CD4-positive, alpha-beta T cell (primary cell): ENCODE results near the gene LENG1. TPM values are rescaled to one million over a fixed set of nuclear protein-coding genes. Genes with fewer than 3 reads are reported as not detected.
"Not testable (repeated sequence)": the region's sequence is repeated elsewhere in the genome, so short reads cannot be mapped to it uniquely, and the experiment has no call there.

Experiments used
- ATAC-seq: fragments of 200-7000 bp; cut with Tn5 transposase; one replicate; pipeline ENCODE4 v1.10.0; 2022; ENCODE audit warnings: mild to moderate bottlenecking; ENCODE audit not compliant: poor library complexity
- CTCF ChIA-PET: fragments of 350-600 bp; sonication (Branson Sonifier 250); formaldehyde crosslinking; loops from one replicate; lab custom pipeline; 2021; ENCODE audit warnings: antibody characterized with exemption, inconsistent platforms; lab: Charles Lee
- POLR2A ChIA-PET: fragments of 350-600 bp; sonication (Branson Sonifier 250); formaldehyde crosslinking; loops from one replicate; lab custom pipeline; 2021; ENCODE audit warnings: antibody characterized with exemption, inconsistent platforms; lab: Charles Lee
- DNase-seq, 14 experiments: peaks; one replicate each; pipeline ENCODE4 v3.0.0-alpha.2; 2013 to 2020; ENCODE audit warnings: mixed read lengths in 2 of 14
- H3K27ac ChIP-seq, 2 donors: one replicate each; pipeline versions ENCODE4 v1.5.1 to v1.7.0; 2013; ENCODE audit warnings: low read length in 2 of 2, low read depth in 1 of 2, mild to moderate bottlenecking in 1 of 2
- H3K27me3 ChIP-seq, 2 experiments: 1 replicate in 1 of 2; 2 replicates in 1 of 2; pipeline versions ENCODE4 v1.6.1 to v1.7.0; 2013; ENCODE audit warnings: low read length in 2 of 2, control low read depth in 1 of 2, mild to moderate bottlenecking in 1 of 2, moderate library complexity in 1 of 2; ENCODE audit not compliant: insufficient read depth in 2 of 2, control insufficient read depth in 1 of 2
- H3K36me3 ChIP-seq: one replicate; pipeline ENCODE4 v1.6.1; 2013; ENCODE audit warnings: low read length, control low read depth; ENCODE audit not compliant: insufficient read depth
- H3K4me1 ChIP-seq: one replicate; pipeline ENCODE4 v1.6.1; 2013; ENCODE audit warnings: low read length, control low read depth; ENCODE audit not compliant: insufficient read depth
- H3K4me3 ChIP-seq: one replicate; pipeline ENCODE4 v1.5.1; 2013; ENCODE audit warnings: mild to moderate bottlenecking, low read length, moderate library complexity
- H3K9me3 ChIP-seq, 2 experiments: 1 replicate in 1 of 2; 2 replicates in 1 of 2; pipeline versions ENCODE4 v1.6.1 to v1.7.0; 2013; ENCODE audit warnings: low read length in 2 of 2, mild to moderate bottlenecking in 2 of 2, control low read depth in 1 of 2, moderate library complexity in 1 of 2; ENCODE audit not compliant: control insufficient read depth in 1 of 2, insufficient read depth in 1 of 2
- H3K27ac Mint-ChIP-seq: one replicate; pipeline ENCODE4 v1.8.0; 2020; ENCODE audit warnings: mixed read lengths
- H3K27me3 Mint-ChIP-seq: one replicate; pipeline ENCODE4 v1.8.0; 2021; ENCODE audit warnings: mixed read lengths
- H3K36me3 Mint-ChIP-seq: one replicate; pipeline ENCODE4 v1.8.0; 2021; ENCODE audit warnings: low read depth, mixed read lengths
- H3K4me1 Mint-ChIP-seq: one replicate; pipeline ENCODE4 v1.8.0; 2021; ENCODE audit warnings: low read depth, mixed read lengths
- H3K4me3 Mint-ChIP-seq: one replicate; pipeline ENCODE4 v1.8.0; 2020; ENCODE audit warnings: mild to moderate bottlenecking, mixed read lengths
- H3K9me3 Mint-ChIP-seq: one replicate; pipeline ENCODE4 v1.8.0; 2020; ENCODE audit warnings: mixed read lengths
- CTCF ChIP-seq: fragments of 200-600 bp; IDR thresholded peaks from one replicate; pipeline ENCODE4 v1.8.0; 2022; ENCODE audit warnings: antibody characterized with exemption, mild to moderate bottlenecking
- intact Hi-C, 2 experiments: fragments of 100-400 bp; cut with DNase I in 1 of 2; cut with micrococcal nuclease in 1 of 2; formaldehyde crosslinking; loops; one replicate each; pipeline versions ENCODE4 v1.15.1 to v1.9.0; 2023 to 2025; cut with DNase I, micrococcal nuclease
- total RNA-seq, 174 experiments: library from RNA in 2 of 174; stranded (reverse) in 2 of 174; gene quantifications; one replicate each; pipeline ENCODE4 v1.2.3 and lab custom pipeline; 2021 to 2026

Gene LENG1
- total RNA-seq, 2 experiments from 2014 or later = 14.4 to 16.0 TPM

DNA sequence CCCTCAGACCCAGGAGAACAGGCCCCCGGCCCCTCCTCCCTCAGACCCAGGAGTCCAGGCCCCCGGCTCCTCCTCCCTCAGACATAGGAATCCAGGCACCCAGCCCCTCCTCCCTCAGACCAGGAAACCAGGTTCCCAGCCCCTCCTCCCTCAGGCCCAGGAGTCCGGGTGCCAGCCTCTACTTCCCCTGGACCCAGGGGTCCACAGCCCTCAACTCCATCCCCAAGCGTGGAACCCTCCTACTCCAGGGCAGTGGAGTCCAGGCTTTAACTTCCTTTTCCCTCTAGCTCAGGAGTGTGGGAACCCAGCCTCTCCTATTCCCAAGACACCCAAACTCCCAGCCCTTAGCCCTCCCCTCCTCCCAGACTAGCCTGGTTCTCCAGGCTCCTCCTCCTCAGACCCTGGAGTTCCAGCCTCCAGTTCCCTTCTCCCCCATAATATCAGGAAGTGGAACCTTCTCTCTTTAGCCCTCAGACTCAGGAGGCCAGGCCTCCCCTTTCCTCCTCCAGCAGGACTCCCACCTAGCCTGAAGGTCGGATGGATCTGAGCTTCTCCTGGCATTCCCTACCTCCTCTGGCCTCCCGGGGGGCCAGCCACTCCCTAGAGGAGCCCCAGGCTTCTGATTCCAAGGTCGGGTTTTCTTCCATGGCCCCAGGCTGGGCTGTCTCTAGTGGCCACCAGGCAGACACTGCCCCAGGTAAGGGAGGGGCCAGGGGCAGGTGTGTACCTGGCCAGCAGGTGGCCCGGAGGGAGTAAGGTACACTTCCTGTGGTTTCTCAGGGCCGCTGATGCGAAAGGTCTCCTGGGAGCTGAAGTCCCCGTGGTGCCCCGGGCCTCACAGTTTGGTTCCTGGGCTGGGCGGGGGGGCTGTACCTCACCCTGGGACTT lies 13.2 kb upstream of the LENG1 start, which contains the start of gene TMC4:
Gene TMC4, minus strand, starts transcription at position 690 of the 888 bp plus-strand sequence. Its CDS starts 43 bp downstream, at position 647.
- H3K4me3 ChIP-seq = no peak within 1 kb of the TSS
- intact Hi-C loops = no loop called here
- no peak within 1 kb of the TSS for H3K27ac ChIP-seq
- peak in 2 of 14 experiments; percentile 25 to 46 for DNase-seq
- no peak for TF ChIP-seq CTCF
- no peaks in the 10 kb centered on the region for H3K4me1 Mint-ChIP-seq
- H3K36me3 ChIP-seq = peaks cover 3% of the 10 kb centered on the region
- ChIA-PET POLR2A (interaction anchor here (0.6 to 2.3 kb wide), 3 partner anchors 18 to 36 kb away, joined by 3 to 8 read pairs (median 3); partner anchors contain the start of genes CNOT3 and TSEN34), CTCF (interaction anchor here (1.1 kb wide), 1 partner anchor 14 kb away, joined by 4 read pairs; no protein-coding TSS in a partner anchor)
- no peak within 1 kb of the TSS for H3K4me3 Mint-ChIP-seq
- no peaks in the 10 kb centered on the region for H3K9me3 Mint-ChIP-seq
- no peaks in the 10 kb centered on the region for H3K36me3 Mint-ChIP-seq
- peaks cover 19% of the 10 kb centered on the region for H3K4me1 ChIP-seq
- H3K27ac Mint-ChIP-seq = no peak within 1 kb of the TSS
- no peaks in the 10 kb centered on the region for H3K27me3 ChIP-seq
- H3K9me3 ChIP-seq = no peaks in the 10 kb centered on the region
- ATAC-seq = no peak
- H3K27me3 Mint-ChIP-seq = no peaks in the 10 kb centered on the region

DNA sequence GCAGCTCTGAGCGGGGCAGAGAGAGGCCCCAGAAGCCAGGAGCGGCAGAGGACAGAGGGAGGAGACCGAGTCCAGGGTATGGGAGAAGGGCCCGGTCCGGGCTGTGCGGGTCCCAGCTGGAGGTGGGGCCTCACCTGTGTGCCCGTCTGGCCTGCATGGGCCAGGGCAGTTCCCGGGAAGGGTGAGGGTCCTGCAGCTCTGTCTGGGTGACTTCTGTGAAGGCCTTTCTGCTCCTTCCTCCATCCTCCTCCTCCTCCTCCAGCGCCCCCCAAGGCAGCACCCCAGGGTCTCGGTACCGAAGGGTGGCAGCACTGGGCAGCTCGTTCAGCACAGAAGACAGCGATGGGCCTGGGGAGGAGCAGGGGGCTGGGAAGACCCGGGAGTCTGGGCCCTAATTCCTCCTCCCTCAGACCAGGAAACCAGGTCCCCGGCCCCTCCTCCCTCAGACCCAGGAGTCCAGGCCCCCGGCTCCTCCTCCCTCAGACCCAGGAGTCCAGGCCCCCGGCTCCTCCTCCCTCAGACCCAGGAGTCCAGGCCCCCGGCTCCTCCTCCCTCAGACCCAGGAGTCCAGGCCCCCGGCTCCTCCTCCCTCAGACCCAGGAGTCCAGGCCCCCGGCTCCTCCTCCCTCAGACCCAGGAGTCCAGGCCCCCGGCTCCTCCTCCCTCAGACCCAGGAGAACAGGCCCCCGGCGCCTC lies 12.4 kb upstream of the LENG1 start:
- DNase-seq = peak in 1 of 14 experiments; percentile 6
- H3K4me3 ChIP-seq, ATAC-seq, H3K4me3 Mint-ChIP-seq, H3K27ac ChIP-seq, H3K36me3 ChIP-seq, POLR2A ChIA-PET, CTCF ChIA-PET, H3K27ac Mint-ChIP-seq, H3K9me3 ChIP-seq, H3K36me3 Mint-ChIP-seq, H3K9me3 Mint-ChIP-seq, intact Hi-C loops, H3K27me3 Mint-ChIP-seq, H3K4me1 Mint-ChIP-seq, H3K27me3 ChIP-seq: not testable (repeated sequence)
- peaks cover 19% of the 10 kb centered on the region for H3K4me1 ChIP-seq

- Histone ChIP-seq H3K9me3 (peaks cover 0 to 5% of the 10 kb centered on the region in 2 experiments), H3K4me3 (no peak overlapping the region), H3K36me3 (no peaks in the 10 kb centered on the region), H3K27me3 (no peaks in the 10 kb centered on the region), H3K4me1 (peaks cover 30% of the 10 kb centered on the region), H3K27ac (no peak overlapping the region)
- TF ChIP-seq CTCF = no peak
- H3K4me3 Mint-ChIP-seq = no peak overlapping the region
- intact Hi-C loops = loop anchor here in 1 of 2 experiments (2.0 kb wide), 2 partner anchors 20 to 224 kb away; partner anchors contain the start of gene MBOAT7
- no peak overlapping the region for H3K27ac Mint-ChIP-seq
- peaks cover 10% of the 10 kb centered on the region for H3K4me1 Mint-ChIP-seq
- ChIA-PET CTCF (interaction anchor here (0.6 to 2.0 kb wide), 13 partner anchors 9 to 303 kb away, joined by 3 to 20 read pairs (median 4); partner anchors contain the start of genes CNOT3, LENG1, MBOAT7 and PRPF31), POLR2A (interaction anchor here (0.8 to 1.3 kb wide), 3 partner anchors 10 to 32 kb away, joined by 4 to 7 read pairs (median 5); partner anchors contain the start of genes CNOT3, LENG1, MBOAT7 and TSEN34)
- DNase-seq (no peak), ATAC-seq (no peak)
- no peaks in the 10 kb centered on the region for H3K27me3 Mint-ChIP-seq
- H3K36me3 Mint-ChIP-seq = no peaks in the 10 kb centered on the region
- no peaks in the 10 kb centered on the region for H3K9me3 Mint-ChIP-seq
Observed at GRCh38 chr19:54169149-54169740, 9.7 kb upstream of the LENG1 start.
